ENCODE measurements around the gene ADCY9.

Gene ADCY9

DNA sequence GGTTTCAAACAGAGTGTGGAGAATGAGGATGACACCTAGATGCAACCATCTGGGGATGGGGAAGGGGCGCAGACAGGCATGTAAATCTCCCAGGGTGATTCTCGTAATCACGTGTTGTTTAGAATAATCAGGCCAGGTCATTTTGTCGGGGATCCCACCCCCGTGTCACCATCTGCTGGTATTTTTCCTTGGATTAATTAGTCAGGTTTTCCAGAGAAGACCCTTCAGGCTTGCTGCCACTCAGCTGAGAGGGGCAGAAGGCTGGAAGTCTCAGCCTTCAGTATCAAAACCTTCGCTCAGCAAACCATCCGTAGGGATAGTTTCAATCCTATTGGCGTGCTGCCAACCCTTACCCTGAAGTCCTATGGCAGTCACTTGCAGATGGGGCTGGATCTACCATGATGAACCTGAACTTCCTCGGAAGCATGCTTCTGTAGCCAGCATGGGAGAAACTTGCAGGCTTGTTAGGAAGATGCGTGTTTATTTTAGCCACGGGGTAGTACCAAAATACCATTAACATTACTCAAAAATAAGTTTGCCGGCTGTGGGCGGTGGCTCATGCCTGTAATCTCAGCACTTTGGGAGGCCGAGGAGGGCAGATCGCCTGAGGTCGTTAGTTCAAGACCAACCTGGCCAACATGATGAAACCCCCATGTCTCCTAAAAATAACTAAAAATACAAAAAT lies 7.5 kb upstream of the ADCY9 start:
- no peak overlapping the region for H3K4me3 ChIP-seq (ENCODE audit: low read depth, low read length)
- TF ChIP-seq CTCF (IDR thresholded peaks at IDR 0.05; ENCODE audit: low read depth, low read length, missing control alignments) = no peak
- no peak for DNase-seq (ENCODE audit: low read depth)
- in situ Hi-C loops (cut with HindIII; ENCODE audit: low sequenced_read_pairs) = no loop called here

DNA sequence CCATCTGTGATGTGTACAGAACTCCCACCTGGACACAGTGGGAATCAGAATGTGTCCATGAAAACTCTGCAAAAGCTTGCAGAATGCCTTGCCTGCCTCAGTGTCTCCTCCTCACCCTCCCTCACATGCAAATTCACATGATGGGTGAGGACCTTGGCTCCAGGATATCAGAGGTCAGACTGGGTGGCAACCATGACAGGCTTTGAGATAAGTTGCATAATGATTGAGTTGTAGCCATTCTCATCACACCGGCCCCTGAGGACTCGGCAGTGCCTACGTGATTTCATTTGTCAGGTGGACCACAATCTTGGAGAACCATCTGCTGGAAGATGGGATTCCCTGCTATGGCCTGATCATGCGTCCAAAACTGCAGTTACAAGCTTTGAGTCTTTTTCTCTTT lies 3.9 kb upstream of the ADCY9 start:
- no peak overlapping the region for H3K4me3 ChIP-seq (ENCODE audit: low read depth, low read length)
- no peak for TF ChIP-seq CTCF (IDR thresholded peaks at IDR 0.05; ENCODE audit: low read depth, low read length, missing control alignments)
- no peak for DNase-seq (ENCODE audit: low read depth)
- in situ Hi-C loops (cut with HindIII; ENCODE audit: low sequenced_read_pairs) = no loop called here

GRCh38 chr16:4117250-4117578 lies 972 bp upstream of the ADCY9 start:
- no peak for TF ChIP-seq CTCF (IDR thresholded peaks at IDR 0.05; ENCODE audit: low read depth, low read length, missing control alignments)
- no peak for DNase-seq (ENCODE audit: low read depth)
- in situ Hi-C loops (cut with HindIII; ENCODE audit: low sequenced_read_pairs) = no loop called here
- peak overlapping the region; percentile 42 for H3K4me3 ChIP-seq (ENCODE audit: low read depth, low read length)

GRCh38 chr16:4115949-4116318 lies 308 bp downstream of the ADCY9 start:
- H3K4me3 ChIP-seq (ENCODE audit: low read depth, low read length) = peak overlapping the region; percentile 53
- in situ Hi-C loops (cut with HindIII; ENCODE audit: low sequenced_read_pairs) = no loop called here
- no peak for DNase-seq (ENCODE audit: low read depth)
- no peak for TF ChIP-seq CTCF (IDR thresholded peaks at IDR 0.05; ENCODE audit: low read depth, low read length, missing control alignments)

GRCh38 chr16:4115209-4115948 lies 863 bp downstream of the ADCY9 start:
- in situ Hi-C loops (cut with HindIII; ENCODE audit: low sequenced_read_pairs) = no loop called here
- H3K4me3 ChIP-seq (ENCODE audit: low read depth, low read length) = peak overlapping the region; percentile 53

More at GRCh38 chr16:4115209-4115948, 863 bp downstream of the ADCY9 start:
- DNase-seq (ENCODE audit: low read depth) = no peak
- TF ChIP-seq CTCF (IDR thresholded peaks at IDR 0.05; ENCODE audit: low read depth, low read length, missing control alignments) = no peak

All from astrocyte of the cerebellum (primary cell).